ENCODE results near the gene CD200R1. TPM values are rescaled to one million over a fixed set of nuclear protein-coding genes. Genes with fewer than 3 reads are reported as not detected.
A peak's percentile ranks its signal among the peaks of the same experiment; 100 is the strongest.

The CD200R1 gene
- total and polyA plus RNA-seq, 2 experiments from 2014 or later, result 0.18 to 0.28 TPM

DNA sequence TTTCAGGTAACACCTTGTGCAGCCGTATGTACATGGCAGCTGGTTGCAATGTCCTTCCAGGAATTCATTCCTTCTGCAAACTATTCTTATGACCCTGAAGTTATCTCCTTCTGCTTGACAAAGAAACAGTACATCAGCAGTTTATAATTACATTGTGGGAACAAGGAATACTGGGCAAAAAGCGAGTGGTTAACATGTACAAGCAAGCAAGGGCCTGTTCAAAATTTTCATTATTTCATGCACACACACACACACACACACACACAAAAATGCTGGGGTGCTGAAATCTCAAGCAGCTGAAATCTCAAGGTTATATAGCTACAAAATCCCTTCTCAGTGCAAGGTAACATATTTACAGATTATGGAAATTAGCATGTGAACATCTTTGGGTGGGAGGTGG is 46.6 kb upstream of the CD200R1 start (continued):
- TF ChIP-seq JUNB (IDR thresholded peaks at IDR 0.05; ENCODE audit: unreplicated experiment) (no peak), REST (IDR thresholded peaks at IDR 0.05; ENCODE audit: unreplicated experiment) (no peak)

GRCh38 chr3:113019182-113020137 is 44.6 kb upstream of the CD200R1 start:
- Mint-ChIP-seq H3K9me3 (no peaks in the 10 kb centered on the region), H3K36me3 (ENCODE audit: low read depth) (peaks cover 23% of the 10 kb centered on the region), H3K4me1 (peaks cover 23% of the 10 kb centered on the region), H3K4me3 (peak overlapping the region; percentile 97), H3K27ac (peak overlapping the region; percentile 94), H3K27me3 (ENCODE audit: insufficient read depth, low read depth, poor library complexity) (peaks cover 2% of the 10 kb centered on the region)
- Histone ChIP-seq H3K4me1 (ENCODE audit: insufficient read depth) (peaks cover 10% of the 10 kb centered on the region; the same call in 1 of the 2 replicates), H4K20me1 (replicated peaks; ENCODE audit: insufficient read depth) (peaks cover 24% of the 10 kb centered on the region), H3K79me2 (replicated peaks; ENCODE audit: insufficient read depth) (peaks cover 47% of the 10 kb centered on the region), H3K9me2 (ENCODE audit: insufficient read depth) (no peaks in the 10 kb centered on the region; the same call in 1 of the 2 replicates), H3K4me3 (peak overlapping the region; percentile 98), H3K27ac (ENCODE audit: low read depth) (peak overlapping the region; percentile 93), H3K27me3 (ENCODE audit: insufficient read depth) (no peaks in the 10 kb centered on the region), H3F3A (replicated peaks; ENCODE audit: low read depth) (no peaks in the 10 kb centered on the region), H3K36me3 (ENCODE audit: insufficient read depth) (peaks cover 22% of the 10 kb centered on the region), H2AFZ (peak overlapping the region; percentile 95), H3K4me2 (peak overlapping the region; percentile 97)
- TF ChIP-seq CREB1 (CRISPR knock-in tag; IDR thresholded peaks at IDR 0.05; ENCODE audit: low read depth), result peak; percentile 43
- TF ChIP-seq ZNF114 (CRISPR knock-in tag; IDR thresholded peaks at IDR 0.05), result 0 out of 2 replicates have a peak, but pooled peaks have one; percentile 66
- TF ChIP-seq POLR2AphosphoS5 (IDR thresholded peaks at IDR 0.05; ENCODE audit: low read depth), result peak; percentile 87
- no peak for TF ChIP-seq EZH2 (IDR thresholded peaks at IDR 0.05; ENCODE audit: low read depth, unreplicated experiment)
- 0 out of 2 replicates have a peak, but pooled peaks have one; percentile 52 for TF ChIP-seq ETS1 (IDR thresholded peaks at IDR 0.05)
- no peak for TF ChIP-seq CTCF (conservative IDR thresholded peaks at IDR 0.05; ENCODE audit: low read depth in 2 of 2)
- no peak for TF ChIP-seq REST (IDR thresholded peaks at IDR 0.05; ENCODE audit: unreplicated experiment)
- DNase-seq (ENCODE audit: low spot score), result peak; percentile 97
- peak; percentile 94 for ATAC-seq

Data from GM23338 (cell line).